ENCODE measurements around the gene IFT22.
"Not testable (repeated sequence)": the region's sequence is repeated elsewhere in the genome, so short reads cannot be mapped to it uniquely, and the experiment has no call there.

Gene IFT22

DNA sequence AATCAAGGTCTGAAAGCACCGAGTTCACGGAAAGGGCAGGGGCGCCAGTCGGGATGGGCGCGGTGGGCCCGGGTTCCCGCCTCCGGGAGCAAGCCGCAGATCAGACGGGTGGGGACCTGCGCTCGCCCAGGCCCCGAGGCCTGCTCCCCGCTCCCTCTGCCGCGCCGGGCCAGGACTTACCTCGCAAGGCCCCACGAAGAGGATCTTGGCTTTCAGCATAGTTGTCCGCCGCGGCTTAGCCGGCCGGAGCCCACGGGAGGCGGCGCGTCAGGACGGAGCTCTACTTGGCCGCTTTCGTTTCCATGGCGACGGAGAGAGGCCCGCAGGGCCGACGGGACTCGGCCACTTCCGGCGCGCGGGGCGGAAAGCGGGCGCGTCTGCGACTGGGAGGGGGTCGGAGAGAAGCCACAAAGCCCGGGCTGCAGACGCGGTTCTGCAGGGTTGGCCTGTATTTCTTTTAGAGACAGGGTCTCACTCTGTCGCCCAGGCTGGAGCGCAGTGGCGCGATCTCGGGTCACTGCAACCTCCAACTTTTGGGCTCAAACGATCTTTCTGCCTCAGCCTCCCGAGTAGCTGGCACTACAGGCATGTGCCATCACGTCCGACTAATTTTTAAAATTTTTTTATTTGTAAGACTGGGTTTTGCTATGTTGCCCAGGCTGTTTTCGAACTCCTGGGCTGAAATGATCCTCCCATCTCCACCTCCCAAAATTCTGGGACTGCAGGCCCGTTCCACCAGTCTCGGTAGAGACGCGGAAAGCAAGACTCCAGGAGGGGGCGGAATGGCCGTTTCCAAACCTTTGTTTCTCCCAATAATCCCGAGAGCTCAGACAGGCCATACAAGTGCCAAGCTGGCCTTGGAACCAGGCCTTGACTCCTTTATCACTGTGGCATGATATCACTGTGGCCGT is at the start of gene IFT22:
Gene IFT22 (minus strand): TSS at position 322 of the 911 bp plus-strand sequence. CDS start 103 bp downstream, at position 219.
- in situ Hi-C loops (cut with MboI; ENCODE audit: low sequenced_read_pairs) = no loop called here

DNA sequence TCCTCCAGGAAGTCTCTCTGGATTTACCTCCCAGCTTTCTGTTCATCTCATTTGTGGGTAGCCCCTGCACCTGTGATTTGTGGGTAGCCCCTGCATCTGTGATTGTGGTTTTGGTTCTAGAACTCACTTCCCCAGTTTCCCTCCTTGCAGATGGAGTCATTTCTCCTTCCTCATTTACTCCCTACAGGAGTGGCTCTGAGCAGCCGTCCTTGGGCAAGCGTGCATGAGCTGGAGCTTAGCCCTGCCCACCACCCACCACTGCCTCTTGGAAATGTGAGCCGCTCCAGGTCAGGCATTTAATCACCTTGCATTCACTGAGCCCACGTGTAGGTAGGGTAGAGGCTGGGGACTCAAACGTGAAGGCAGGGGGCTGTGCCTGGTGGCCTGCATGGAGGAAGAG is 49.2 kb upstream of the IFT22 start:
- in situ Hi-C loops (cut with MboI; ENCODE audit: low sequenced_read_pairs) = loop anchor here (10.0 kb wide), 1 partner anchor 64 kb away; no protein-coding TSS in a partner anchor

DNA sequence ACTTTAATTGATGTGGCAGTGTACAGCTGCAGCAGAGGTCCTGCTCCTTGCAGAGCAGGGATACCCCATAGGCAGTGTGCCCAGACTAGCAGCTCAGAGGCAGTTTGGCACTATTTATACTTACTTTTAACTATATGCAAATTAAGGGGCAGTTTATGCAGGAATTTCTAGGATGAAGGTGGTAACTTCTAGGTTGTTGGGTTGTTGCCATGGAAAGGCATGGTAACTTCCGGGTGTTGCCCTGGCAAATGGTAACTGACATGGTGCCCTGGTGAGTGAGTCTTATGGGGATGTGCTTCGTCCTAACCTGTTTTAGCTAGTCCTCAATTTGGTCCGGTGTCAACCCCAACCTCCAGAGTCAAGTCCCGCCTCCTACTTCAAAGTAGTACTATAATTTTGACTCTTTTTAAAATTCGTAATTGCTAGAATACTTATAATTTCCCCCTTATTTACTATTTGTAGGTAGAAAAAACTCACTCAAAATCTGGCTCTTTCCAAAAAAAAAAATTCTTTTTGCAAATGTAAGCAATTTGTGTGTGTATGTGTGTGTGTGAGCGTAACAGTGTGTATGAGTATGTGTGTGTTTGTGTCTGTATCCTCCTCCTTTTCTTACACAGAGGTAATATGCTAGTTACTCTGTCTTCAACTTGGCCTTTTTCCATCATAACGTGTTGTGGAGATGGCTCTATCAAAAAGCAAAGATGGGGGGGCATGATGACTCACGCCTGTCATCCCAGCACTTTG is 47.0 kb upstream of the IFT22 start:
- in situ Hi-C loops (cut with MboI; ENCODE audit: low sequenced_read_pairs) = no loop called here

DNA sequence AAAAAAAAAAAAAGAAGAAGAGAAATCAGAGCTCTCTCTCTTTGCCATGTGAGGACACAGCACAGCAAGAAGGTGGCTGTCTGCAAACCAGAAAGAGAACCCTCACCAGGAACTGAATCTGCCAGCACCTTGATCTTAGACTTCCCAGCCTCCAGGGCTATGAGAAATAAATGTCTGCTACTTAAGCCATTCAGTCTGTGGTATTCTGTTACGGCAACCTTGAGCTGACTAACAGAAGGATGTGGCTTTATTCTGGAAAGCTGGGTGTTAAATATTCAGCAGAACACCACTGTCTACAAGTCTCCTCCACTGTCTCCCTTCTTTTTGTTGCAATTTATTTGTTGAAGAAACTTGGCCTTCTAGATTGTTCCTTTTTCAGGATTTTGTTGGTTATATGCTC is 46.1 kb upstream of the IFT22 start:
- in situ Hi-C loops (cut with MboI; ENCODE audit: low sequenced_read_pairs) = no loop called here

DNA sequence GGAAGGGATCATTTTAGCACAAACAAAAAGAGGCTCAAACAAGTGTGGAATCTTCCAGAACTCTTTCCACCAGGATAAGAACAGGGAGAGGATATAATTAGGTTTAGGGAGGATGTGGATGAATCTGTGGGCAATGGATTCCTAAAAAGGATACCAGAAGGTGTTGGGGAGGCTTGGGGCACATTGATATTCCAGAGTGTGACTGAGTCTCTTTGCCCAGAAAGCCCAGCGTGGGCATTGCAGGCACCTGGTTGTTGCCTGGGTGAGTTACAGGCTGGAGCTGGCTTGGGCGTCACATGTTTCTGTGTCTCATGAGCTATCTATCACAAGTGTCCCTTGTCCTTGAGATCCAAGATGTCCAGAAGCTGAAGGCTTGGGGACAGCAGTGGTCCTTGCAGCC is 44.3 kb upstream of the IFT22 start:
- in situ Hi-C loops (cut with MboI; ENCODE audit: low sequenced_read_pairs) = no loop called here

DNA sequence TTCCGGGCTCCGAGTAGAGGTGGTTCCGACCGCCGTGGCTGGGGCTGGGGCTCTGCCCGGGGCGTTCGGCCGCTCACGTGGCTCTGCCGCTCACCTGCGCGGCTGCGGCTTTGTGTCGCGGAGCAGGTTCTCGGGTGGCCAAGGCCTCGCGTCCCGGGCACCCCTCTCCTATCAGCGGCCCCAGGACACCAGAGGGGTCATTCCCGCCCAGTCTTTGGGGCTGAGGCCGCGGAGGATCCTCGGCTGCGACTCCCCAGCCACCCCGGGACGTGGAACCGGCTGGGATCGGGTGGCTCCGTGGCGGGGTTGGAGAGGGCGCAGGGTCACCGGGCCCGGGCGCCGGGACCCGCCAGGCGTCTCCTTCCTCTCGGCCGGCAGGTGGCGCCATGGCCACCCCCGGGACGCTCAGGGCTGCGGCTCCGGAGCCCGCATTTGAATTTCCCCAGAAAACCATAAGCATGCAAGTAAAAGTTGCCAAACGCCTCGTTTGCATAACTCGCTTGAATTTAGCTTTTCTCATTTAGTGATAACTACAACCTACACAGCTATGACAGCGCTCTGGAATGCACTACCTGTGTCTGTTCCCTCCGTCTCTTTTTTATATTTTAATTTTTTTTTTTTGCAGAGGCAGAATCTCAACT is 42.2 kb upstream of the IFT22 start:
- in situ Hi-C loops (cut with MboI; ENCODE audit: low sequenced_read_pairs) = no loop called here

DNA sequence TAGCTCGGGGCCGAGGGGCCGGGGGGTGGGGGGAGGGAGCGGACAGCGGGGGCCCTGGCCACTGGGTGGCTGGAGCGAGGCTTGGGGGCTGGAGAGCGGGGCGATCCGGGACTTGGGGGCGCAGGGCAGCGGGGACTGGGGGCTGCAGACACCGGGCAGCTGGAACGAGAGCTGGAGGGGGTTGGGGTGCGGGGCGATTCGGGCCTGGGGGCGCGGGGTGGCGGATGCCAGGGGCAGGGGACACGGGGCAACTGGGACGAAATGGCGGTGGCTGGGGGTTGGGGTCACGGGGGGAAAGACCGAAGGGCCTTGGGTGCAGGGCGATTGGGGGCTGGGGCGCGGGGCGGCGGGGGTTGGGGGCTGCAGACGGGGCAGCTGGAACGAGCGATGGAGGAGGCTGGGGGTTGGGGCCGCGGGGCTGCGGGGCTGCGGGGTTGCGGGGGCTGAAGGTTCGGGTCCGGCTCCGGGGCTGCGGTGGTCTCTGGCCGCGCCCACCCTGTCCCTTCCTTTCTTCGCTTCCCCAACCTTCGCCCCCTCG is 41.7 kb upstream of the IFT22 start:
- in situ Hi-C loops (cut with MboI; ENCODE audit: low sequenced_read_pairs) = no loop called here

DNA sequence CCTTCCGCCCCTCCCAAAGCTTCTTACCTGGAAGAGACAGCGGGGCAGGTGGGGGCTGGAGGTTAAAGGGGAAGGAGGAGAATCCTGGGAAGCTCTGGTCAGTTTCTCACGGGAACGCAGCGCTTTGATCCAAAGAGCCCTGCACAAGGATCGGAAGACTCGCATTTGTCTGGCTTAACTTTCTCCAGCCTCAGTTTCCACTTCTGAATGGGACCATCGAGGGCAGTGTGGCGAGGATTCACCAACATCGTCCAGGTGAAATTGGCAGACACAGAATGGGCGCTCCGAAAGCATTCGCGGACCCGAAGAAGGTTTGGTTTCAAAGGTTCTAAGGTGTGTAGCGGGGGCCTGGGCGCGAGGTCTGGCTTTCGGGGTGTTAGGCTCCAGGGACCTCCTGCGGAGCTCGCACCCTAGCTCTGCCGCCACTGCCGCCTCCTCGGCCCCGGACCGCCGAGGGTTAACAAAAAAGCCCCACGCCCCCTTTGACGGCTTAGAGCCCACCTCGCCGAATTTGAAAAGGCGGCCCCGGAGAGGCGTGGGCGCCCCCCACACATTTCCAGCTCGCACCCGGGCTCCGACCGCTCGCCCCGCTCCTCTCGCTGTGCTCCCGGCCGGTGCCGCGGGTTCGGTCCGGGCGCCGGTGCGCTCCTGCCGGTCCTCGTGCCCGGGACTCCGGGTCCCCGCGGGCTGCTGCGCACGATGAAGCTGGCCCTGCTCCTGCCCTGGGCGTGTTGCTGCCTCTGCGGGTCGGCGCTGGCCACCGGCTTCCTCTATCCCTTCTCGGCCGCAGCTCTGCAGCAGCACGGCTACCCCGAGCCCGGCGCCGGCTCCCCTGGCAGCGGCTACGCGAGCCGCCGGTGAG is 41.0 kb upstream of the IFT22 start, which contains the start of gene COL26A1:
Gene COL26A1 (plus strand): TSS at position 542 of the 862 bp plus-strand sequence. CDS start 158 bp downstream, at position 700.
- in situ Hi-C loops (cut with MboI; ENCODE audit: low sequenced_read_pairs) = no loop called here

DNA sequence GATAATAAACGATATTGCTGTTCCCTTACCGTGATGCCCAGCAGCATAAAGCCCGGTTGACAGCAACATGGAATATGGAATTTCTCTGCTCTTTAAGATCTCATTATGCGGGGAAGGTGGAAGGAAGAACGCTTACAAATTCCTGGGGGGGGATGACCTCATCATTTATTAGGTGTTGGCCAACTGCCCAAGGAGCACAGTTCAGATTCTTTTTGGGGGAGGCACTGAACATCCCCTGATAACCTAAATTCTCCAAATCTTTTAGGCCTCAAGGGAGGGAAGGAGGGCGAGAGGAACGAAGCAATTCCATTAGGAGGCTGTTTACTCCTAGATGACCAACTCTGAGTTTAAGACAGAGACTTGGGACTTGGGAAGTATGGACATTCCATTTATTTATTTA is 35.8 kb upstream of the IFT22 start:
- in situ Hi-C loops (cut with MboI; ENCODE audit: low sequenced_read_pairs) = no loop called here

DNA sequence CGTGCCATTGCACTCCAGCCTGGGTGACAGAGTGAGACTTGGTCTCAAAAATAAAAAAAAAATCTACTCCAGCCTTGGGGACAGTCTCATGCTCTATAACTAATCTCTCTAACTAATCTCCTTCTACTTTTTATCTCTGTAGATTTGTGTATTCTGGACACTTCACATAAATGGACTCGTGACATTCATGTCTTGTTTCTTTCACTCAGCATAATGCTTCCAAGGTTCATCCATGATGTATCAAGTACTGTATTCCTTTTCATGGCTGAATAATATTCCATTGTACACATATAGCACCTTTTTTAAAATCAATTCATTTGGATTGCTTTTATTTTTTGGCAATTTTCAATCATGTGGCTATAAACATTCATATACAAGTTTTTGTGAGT is 31.3 kb upstream of the IFT22 start:
- in situ Hi-C loops (cut with MboI; ENCODE audit: low sequenced_read_pairs) = no loop called here

DNA sequence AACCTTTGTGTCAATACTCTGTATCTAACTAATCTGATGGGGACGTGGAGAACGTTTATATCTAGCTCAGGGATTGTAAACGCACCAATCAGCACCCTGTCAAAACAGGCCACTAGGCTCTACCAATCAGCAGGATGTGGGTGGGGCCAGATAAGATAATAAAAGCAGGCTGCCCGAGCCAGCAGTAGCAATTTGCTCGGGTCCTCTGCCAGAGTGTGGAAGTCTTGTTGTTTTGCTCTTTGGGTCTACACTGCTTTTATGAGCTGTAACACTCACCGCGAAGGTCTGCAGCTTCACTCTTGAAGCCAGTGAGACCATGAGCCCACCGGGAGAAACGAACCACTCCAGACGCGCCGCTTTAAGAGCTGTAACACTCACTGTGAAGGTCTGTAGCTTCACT is 27.7 kb upstream of the IFT22 start:
- in situ Hi-C loops (cut with MboI; ENCODE audit: low sequenced_read_pairs) = not testable (repeated sequence)

DNA sequence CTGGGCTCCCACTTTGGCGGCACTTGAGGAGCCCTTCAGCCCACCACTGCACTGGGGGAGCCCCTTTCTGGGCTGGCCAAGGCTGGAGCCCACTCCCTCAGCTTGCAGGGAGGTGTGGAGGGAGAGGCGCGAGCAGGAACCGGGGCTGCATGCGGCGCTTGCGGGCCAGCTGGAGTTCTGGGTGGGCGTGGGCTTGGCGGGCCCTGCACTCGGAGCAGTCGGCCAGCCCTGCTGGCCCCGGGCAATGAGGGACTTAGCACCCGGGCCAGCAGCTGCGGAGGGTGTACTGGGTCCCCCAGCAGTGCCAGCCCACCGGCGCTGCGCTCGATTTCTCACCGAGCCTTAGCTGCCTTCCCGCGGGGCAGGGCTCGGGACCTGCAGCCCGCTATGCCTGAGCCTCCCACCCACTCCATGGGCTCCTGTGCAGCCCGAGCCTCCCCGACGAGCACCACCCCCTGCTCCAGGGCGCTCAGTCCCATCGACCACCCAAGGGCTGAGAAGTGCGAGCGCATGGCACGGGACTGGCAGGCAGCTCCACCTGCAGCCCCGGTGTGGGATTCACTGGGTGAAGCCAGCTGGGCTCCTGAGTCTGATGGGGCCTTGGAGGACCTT is 26.9 kb upstream of the IFT22 start:
- in situ Hi-C loops (cut with MboI; ENCODE audit: low sequenced_read_pairs) = not testable (repeated sequence)

DNA sequence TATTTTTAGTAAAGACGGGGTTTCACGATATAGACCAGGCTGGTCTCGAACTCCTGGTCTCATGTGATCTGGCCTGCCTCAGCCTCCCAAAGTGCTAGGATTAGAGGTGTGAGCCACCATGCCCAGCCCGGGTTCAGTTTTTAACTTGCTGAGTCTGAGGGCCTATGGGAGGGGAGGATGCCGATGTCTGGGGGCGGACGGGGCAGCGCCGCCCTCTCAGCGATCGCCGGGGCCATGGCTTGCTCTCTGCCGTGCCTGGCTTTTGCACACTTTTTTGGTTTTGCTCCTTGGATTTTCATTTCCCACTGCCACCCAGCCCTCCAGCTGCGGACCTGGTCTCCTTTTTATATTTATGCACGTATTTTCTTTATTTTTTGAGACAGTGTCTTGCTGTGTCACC is 25.9 kb upstream of the IFT22 start:
- in situ Hi-C loops (cut with MboI; ENCODE audit: low sequenced_read_pairs) = no loop called here

DNA sequence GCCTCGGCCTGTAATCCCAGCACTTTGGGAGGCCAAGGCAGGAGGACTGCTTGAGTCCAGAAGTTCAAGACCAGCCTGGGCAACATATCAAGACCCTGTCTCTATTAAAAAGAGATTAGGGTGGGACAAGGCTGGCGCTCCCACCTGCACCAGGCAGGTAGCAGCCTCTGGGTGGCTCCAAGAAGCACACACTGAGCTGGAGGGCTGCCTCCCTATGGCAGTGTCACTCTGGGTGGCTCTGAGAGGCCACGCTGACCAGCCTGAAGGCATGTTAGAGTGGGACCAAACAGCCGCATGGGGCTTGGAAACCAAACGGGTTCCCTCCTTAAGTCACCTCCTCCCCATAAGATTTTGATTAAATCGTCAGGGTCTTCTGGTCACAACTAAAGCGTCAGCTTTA is 21.3 kb upstream of the IFT22 start:
- in situ Hi-C loops (cut with MboI; ENCODE audit: low sequenced_read_pairs) = no loop called here

DNA sequence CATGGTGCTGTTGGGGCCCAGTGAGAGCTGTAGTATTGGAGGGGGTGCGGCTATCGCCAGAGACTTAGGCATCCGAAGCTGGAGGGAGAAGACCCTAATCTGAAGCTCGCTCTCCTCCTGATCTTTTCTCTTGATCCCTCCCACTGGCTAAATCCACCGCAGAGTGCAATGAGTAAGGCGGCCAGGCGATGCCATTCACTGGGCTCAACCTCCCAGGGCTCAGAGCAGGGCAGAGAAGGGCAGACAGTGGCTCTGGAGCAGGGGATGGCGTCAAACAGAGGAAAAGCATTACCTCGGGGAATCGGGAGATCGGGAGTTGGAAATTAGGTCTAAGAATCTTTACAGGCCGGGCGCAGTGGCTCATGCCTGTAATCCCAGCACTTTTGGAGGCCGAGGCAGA is 18.8 kb upstream of the IFT22 start:
- in situ Hi-C loops (cut with MboI; ENCODE audit: low sequenced_read_pairs) = no loop called here

DNA sequence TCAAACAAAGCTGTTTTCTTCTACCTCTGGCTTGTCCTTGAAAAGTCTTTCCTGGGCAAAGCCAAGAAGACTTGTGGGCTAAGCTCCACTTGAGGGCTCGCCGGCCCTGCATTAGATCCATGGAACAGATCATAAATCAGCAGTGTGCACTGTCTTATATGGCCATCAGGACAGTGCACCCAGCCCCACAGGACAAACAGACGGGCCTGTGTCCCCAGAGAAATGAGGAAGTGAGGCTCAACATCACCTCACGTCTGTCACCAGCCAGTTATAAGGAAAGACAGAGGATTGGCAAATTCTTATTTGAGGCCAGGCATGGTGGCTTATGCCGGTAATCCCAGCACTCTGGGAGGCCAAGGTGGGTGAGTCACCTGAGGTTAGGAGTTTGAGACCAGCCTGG is 12.3 kb upstream of the IFT22 start:
- in situ Hi-C loops (cut with MboI; ENCODE audit: low sequenced_read_pairs) = no loop called here

DNA sequence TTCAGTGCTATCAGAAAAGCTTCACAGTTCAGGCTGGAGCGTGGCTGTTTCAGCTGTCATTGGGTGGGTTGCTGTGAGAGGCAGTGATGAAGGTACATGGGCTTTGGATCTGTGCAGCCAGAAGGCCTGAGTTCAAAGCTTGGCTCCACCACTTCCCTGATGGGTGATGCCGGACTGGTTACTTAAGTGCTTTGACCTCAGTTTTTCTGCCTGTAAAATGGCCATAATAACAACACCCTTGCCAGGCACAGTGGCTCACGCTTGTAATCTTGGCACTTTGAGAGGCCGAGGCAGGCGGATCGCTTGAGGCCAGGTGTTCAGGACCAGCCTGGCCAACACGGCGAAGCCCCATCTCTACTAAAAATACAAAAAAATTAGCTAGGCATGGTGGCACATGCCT is 10.4 kb upstream of the IFT22 start:
- in situ Hi-C loops (cut with MboI; ENCODE audit: low sequenced_read_pairs) = no loop called here

DNA sequence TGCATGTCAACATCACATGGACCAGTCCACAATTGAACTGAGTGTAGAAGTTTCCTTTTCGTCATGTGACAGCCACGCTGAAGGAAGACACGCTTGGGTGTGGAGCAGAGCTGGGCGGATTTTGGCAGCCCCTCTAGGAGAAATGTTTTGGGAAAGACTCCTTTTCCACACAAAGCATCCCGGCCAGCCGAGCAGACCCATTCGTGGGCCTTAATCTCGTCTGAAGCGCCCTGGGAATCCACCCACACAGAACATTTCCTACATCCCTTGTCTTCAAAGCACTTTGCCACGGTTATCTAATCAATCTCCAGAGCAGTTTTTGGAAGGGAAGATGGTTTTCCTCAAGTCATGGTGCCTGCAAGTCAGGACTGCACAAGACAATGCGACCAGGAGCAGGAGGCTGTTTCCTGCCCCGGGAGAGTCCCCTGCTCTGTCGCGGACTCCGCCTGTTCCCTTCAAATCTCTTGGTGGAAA is 8.4 kb upstream of the IFT22 start:
- in situ Hi-C loops (cut with MboI; ENCODE audit: low sequenced_read_pairs) = no loop called here

DNA sequence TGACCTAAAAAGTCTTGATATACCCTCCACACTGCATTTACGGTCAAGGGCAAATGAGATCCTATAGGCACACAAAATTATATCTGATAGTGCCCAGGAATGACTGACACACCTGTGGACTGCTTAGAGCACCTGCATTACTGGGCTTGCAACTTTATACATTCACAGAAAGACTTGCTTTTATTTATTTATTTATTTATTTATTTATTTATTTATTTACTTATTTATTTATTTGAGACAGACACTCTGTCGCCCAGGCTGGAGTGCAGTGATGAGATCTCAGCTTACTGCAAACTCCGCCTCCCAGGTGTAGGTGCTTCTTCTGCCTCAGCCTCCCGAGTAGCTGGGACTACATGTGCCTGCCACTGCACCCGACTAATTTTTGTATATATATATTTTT is 6.5 kb upstream of the IFT22 start:
- in situ Hi-C loops (cut with MboI; ENCODE audit: low sequenced_read_pairs) = no loop called here

DNA sequence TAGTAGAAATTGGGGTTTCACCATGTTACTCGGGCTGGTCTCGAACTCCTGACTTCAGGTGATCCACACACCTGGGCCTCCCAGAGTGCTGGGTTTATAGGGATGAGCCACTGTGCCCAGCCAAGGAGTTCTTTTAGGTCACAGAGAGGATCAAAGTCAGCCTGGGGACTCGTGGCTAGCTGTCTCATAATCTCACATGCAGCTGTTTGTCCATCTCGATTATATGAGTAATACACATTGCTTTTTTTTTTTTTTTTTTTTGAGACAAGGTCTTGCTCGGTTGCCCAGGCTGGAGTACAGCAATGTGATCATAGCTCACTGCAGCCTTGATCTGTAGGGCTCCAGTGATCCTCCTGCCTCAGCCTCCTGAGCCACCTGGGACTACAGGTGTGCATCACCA is 2.2 kb downstream of the IFT22 start:
- in situ Hi-C loops (cut with MboI; ENCODE audit: low sequenced_read_pairs) = no loop called here

All from HL-60/S4 (cell line).